Activated CD4-positive, alpha-beta T cell treated with anti-CD3 and anti-CD28 coated beads for 24 hours (primary cell): ENCODE measurements around the gene GLYATL1B.
A peak's percentile ranks its signal among the peaks of the same experiment; 100 is the strongest.
"Not testable (repeated sequence)": the region's sequence is repeated elsewhere in the genome, so short reads cannot be mapped to it uniquely, and the experiment has no call there.

Experiments
- DNase-seq, 2 donors: peaks; one replicate each; pipeline ENCODE4 v3.0.0-alpha.2; 2020; ENCODE audit warnings: low read depth in 2 of 2

Gene GLYATL1B

GRCh38 chr11:59086007-59086406, at the start of gene GLYATL1B:
Gene GLYATL1B (plus strand): TSS chr11:59086307. CDS start chr11:59086307, 0 bp downstream.
- not testable (repeated sequence) for DNase-seq

GRCh38 chr11:59036542-59036941, 49.6 kb upstream of the GLYATL1B start:
- not testable (repeated sequence) for DNase-seq

- not testable (repeated sequence) for DNase-seq
These were observed 48.7 kb upstream of the GLYATL1B start for GRCh38 chr11:59037434-59037833.

GRCh38 chr11:59040607-59041006, 45.5 kb upstream of the GLYATL1B start:
- DNase-seq, result no peak

- not testable (repeated sequence) for DNase-seq
These were observed 34.7 kb upstream of the GLYATL1B start for GRCh38 chr11:59051383-59051782.

- DNase-seq, result not testable (repeated sequence)
These were observed 33.8 kb upstream of the GLYATL1B start for GRCh38 chr11:59052355-59052754.

GRCh38 chr11:59053387-59053786, 32.7 kb upstream of the GLYATL1B start:
- peak; percentile 77 to 79 for DNase-seq

- DNase-seq, result peak; percentile 74 to 84
These were observed 27.7 kb upstream of the GLYATL1B start for GRCh38 chr11:59058120-59059033.

GRCh38 chr11:59060096-59060495, 26.0 kb upstream of the GLYATL1B start:
- DNase-seq, result not testable (repeated sequence)

GRCh38 chr11:59062602-59063529, 23.2 kb upstream of the GLYATL1B start:
- DNase-seq, result no peak

GRCh38 chr11:59063996-59064727, 21.9 kb upstream of the GLYATL1B start:
- DNase-seq, result not testable (repeated sequence)

GRCh38 chr11:59069087-59069486, 17.0 kb upstream of the GLYATL1B start:
- DNase-seq, result no peak

- no peak for DNase-seq
These were observed 9.1 kb upstream of the GLYATL1B start for GRCh38 chr11:59076876-59077571.

- no peak for DNase-seq
These were observed 7.7 kb upstream of the GLYATL1B start for GRCh38 chr11:59078435-59078834.

- DNase-seq, result no peak
These were observed 7.0 kb upstream of the GLYATL1B start for GRCh38 chr11:59079086-59079485.

GRCh38 chr11:59080421-59080820, 5.7 kb upstream of the GLYATL1B start:
- not testable (repeated sequence) for DNase-seq

- not testable (repeated sequence) for DNase-seq
These were observed 4.6 kb upstream of the GLYATL1B start for GRCh38 chr11:59081430-59082020.

- DNase-seq, result no peak
These were observed 2.1 kb downstream of the GLYATL1B start for GRCh38 chr11:59088162-59088561.

- DNase-seq, result not testable (repeated sequence)
These were observed 7.5 kb downstream of the GLYATL1B start for GRCh38 chr11:59093576-59093975.

- not testable (repeated sequence) for DNase-seq
These were observed 9.1 kb downstream of the GLYATL1B start for GRCh38 chr11:59095225-59095624.
